MM.1S (cell line): Measurements from ENCODE around the gene COG2.

Experiments
- CTCF ChIP-seq: fragments of 300-600 bp; sonication (generic); IDR thresholded peaks from 2 replicates; pipeline ENCODE4 v1.5.1; 2016; ENCODE audit warnings: antibody characterized with exemption, low read length, mixed read lengths
- EZH2 ChIP-seq: fragments of 300-600 bp; sonication (generic); optimal IDR thresholded peaks from 2 replicates; pipeline ENCODE3; 2017; ENCODE audit warnings: low read depth, mild to moderate bottlenecking, antibody characterized with exemption, low read length, mixed read lengths
- EZH2phosphoT487 ChIP-seq: fragments of 300-600 bp; sonication (generic); IDR thresholded peaks from 2 replicates; pipeline ENCODE4 v1.6.1; 2018; ENCODE audit warnings: antibody characterized with exemption, low read length

GRCh38 chr1:230639714-230640209 is 2.5 kb upstream of the COG2 start:
- TF ChIP-seq CTCF (no peak), EZH2 (no peak), EZH2phosphoT487 (no peak)
